Measurements from ENCODE around the gene KCNJ10. TPM values are rescaled to one million over a fixed set of nuclear protein-coding genes. Genes with fewer than 3 reads are reported as not detected.

Gene KCNJ10
- total RNA-seq, 2 experiments from 2014 or later, result 0.11 TPM

DNA sequence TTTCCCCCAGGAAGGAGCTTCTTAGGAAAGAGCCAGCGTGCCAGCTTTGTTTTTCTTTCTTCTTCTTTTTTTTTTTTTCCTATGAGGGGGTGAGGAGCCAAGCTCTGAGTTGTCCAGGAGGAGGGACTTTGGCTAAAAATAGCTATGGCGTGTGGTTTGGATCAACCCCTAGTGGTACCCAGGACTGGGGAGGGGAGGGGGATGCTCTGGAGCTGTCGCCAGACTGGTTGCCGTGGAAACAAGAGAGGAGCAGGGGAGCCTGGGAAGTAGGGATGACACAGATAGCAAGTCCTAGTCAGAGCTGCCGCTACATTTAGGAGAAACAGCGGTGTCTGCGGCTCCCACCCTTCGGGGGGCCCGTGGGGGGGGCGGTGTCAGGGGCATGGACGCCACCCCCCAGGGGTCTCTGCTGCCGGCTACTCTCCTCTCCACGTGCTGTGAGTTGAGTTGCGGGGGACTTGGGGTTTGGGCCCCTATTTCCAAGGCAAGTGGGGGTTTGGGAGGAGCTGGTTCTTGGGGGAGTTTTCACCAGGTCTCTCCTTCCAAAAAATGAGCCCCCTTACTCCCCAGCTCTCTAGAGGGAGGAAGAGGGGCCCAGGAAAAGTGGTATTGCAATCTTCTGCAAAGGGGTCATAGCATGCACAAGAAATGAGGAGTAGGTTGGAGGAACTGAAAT lies 11.4 kb upstream of the KCNJ10 start, which contains the start of gene KCNJ9:
TSS of gene KCNJ9 (plus strand) at position 278 of the 676 bp plus-strand sequence. CDS start 2,493 bp downstream, outside the sequence.
- Mint-ChIP-seq H3K27me3 (peaks cover 38% of the 10 kb centered on the region), H3K36me3 (ENCODE audit: low read depth) (peaks cover 3% of the 10 kb centered on the region), H3K27ac (no peak within 1 kb of the TSS), H3K9me3 (ENCODE audit: low read depth) (no peaks in the 10 kb centered on the region), H3K4me1 (peaks cover 23% of the 10 kb centered on the region), H3K4me3 (no peak within 1 kb of the TSS)
- DNase-seq, result peak; percentile 23
- no peak for ATAC-seq
- POLR2A ChIA-PET, result interaction anchor here (0.6 kb wide), 1 partner anchor 21 kb away, joined by 3 read pairs; no protein-coding TSS in a partner anchor
- intact Hi-C loops (cut with DNase I, micrococcal nuclease), result loop anchor here in 1 of 2 experiments (5.0 kb wide), 2 partner anchors 49 to 144 kb away; partner anchors contain the start of gene PIGM
- CTCF ChIA-PET, result interaction anchor here (0.7 to 26.0 kb wide), 9 partner anchors 16 to 287 kb away, joined by 3 to 636 read pairs (median 5); partner anchors contain the start of genes KCNJ10 and PIGM

DNA sequence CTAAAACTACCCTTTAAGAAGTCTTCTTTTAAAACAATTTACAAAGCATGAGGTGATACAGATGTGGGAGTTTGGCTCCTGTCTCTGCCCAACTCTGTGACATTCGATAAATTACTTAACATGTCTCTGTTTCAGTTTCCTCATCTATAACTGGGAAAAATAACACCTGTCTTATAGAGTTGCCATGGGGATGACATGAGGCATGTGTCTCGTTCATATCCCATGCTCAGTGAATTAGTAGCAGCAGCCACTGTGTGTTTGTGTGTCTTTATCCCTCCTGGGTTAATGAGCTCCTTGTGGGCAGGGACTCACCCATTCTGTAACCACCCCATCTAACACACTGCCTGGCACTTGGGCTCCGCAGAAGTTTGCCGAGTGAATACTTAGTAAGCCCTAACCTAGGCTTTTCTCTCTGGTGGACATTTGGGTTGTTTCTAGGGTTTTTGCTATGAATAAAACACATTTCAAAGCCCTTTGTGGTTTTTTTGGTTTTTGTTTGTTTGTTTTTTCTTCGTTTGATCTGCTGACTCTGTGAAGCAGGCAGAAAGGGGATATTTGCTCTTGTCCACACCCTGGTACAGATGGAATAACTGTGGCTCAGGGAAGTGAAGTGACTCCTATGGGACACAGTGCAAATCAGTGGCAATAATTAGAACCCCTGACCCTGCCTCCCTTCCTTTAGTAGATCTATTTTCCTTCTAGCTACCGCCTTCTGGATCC lies 10.6 kb upstream of the KCNJ10 start:
- Mint-ChIP-seq H3K27ac (no peak overlapping the region), H3K36me3 (ENCODE audit: low read depth) (peaks cover 3% of the 10 kb centered on the region), H3K9me3 (ENCODE audit: low read depth) (no peaks in the 10 kb centered on the region), H3K27me3 (peaks cover 38% of the 10 kb centered on the region), H3K4me1 (peaks cover 23% of the 10 kb centered on the region), H3K4me3 (no peak overlapping the region)
- ChIA-PET POLR2A (interaction anchor here (0.6 to 1.5 kb wide), 2 partner anchors 9 to 20 kb away, joined by 3 read pairs; no protein-coding TSS in a partner anchor), CTCF (interaction anchor here (0.6 to 26.0 kb wide), 10 partner anchors 20 to 288 kb away, joined by 3 to 636 read pairs (median 4); partner anchors contain the start of genes KCNJ10 and PIGM)
- peak; percentile 25 for ATAC-seq
- no peak for DNase-seq
- intact Hi-C loops (cut with DNase I, micrococcal nuclease), result loop anchor here in 1 of 2 experiments (5.0 kb wide), 2 partner anchors 48 to 143 kb away; partner anchors contain the start of gene PIGM

- ATAC-seq (no peak), DNase-seq (no peak)
- peaks cover 22% of the 10 kb centered on the region for H3K4me1 Mint-ChIP-seq
- H3K27ac Mint-ChIP-seq, result no peak overlapping the region
- H3K4me3 Mint-ChIP-seq, result no peak overlapping the region
- H3K36me3 Mint-ChIP-seq (ENCODE audit: low read depth), result peaks cover 2% of the 10 kb centered on the region
- ChIA-PET CTCF (interaction anchor here (0.6 to 38.5 kb wide), 24 partner anchors 1 to 265 kb away, joined by 3 to 636 read pairs (median 4); partner anchors contain the start of genes IGSF8, KCNJ10, KCNJ9 and PIGM), POLR2A (interaction anchor here (0.5 to 1.5 kb wide), 2 partner anchors 8 to 229 kb away, joined by 3 to 4 read pairs; no protein-coding TSS in a partner anchor)
- intact Hi-C loops (cut with DNase I, micrococcal nuclease), result loop anchor here in 1 of 2 experiments (2.0 kb wide), 1 partner anchor 33 kb away; no protein-coding TSS in a partner anchor
- no peaks in the 10 kb centered on the region for H3K9me3 Mint-ChIP-seq (ENCODE audit: low read depth)
- peaks cover 47% of the 10 kb centered on the region for H3K27me3 Mint-ChIP-seq
Observed at GRCh38 chr1:160079448-160079847, 9.5 kb upstream of the KCNJ10 start.

- intact Hi-C loops (cut with DNase I, micrococcal nuclease), result loop anchor here (1.0 to 2.0 kb wide), 4 partner anchors 32 to 142 kb away; no protein-coding TSS in a partner anchor
- CTCF ChIA-PET, result interaction anchor here (0.6 to 38.5 kb wide), 39 partner anchors 0 to 1635 kb away, joined by 3 to 636 read pairs (median 4); partner anchors contain the start of genes IGSF8, KCNJ10, KCNJ9 and PIGM
- Mint-ChIP-seq H3K9me3 (ENCODE audit: low read depth) (no peaks in the 10 kb centered on the region), H3K4me1 (peaks cover 18% of the 10 kb centered on the region), H3K4me3 (no peak overlapping the region), H3K36me3 (ENCODE audit: low read depth) (peaks cover 1% of the 10 kb centered on the region), H3K27me3 (peaks cover 48% of the 10 kb centered on the region), H3K27ac (no peak overlapping the region)
- DNase-seq (peak; percentile 84), ATAC-seq (peak; percentile 93)
- POLR2A ChIA-PET, result interaction anchor here (1.1 kb wide), 1 partner anchor 19 kb away, joined by 5 read pairs; the partner anchor contains the start of gene IGSF8
Observed at GRCh38 chr1:160078512-160079195, 8.7 kb upstream of the KCNJ10 start.

DNA sequence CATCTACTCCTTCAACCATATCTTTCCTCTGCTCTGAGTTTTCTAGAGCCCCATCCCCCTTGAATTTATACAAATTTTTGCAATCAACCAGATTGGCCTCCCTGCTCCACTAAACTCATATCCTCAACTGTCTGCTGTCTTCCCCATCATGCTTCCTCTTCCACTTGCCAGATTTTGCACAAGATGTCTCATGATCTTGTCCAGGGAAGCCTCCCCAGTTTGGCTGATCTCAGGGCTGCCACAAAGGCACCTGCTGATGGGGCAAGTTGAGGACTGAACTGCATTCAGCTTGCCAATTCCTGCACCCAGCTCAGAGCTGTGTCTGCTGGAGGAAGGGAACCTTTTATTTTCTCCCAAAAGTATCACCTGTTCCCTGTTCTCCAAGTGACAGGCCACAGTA lies 7.5 kb upstream of the KCNJ10 start:
- peaks cover 46% of the 10 kb centered on the region for H3K27me3 Mint-ChIP-seq
- H3K4me1 Mint-ChIP-seq, result peaks cover 16% of the 10 kb centered on the region
- ChIA-PET CTCF (interaction anchor here (0.6 to 38.5 kb wide), 16 partner anchors 1 to 936 kb away, joined by 3 to 636 read pairs (median 4); partner anchors contain the start of genes IGSF8, KCNJ10, KCNJ9 and PIGM), POLR2A (no interaction called here)
- ATAC-seq (no peak), DNase-seq (no peak)
- intact Hi-C loops (cut with DNase I, micrococcal nuclease), result no loop called here
- no peak overlapping the region for H3K27ac Mint-ChIP-seq
- H3K4me3 Mint-ChIP-seq, result no peak overlapping the region
- no peaks in the 10 kb centered on the region for H3K9me3 Mint-ChIP-seq (ENCODE audit: low read depth)
- H3K36me3 Mint-ChIP-seq (ENCODE audit: low read depth), result no peaks in the 10 kb centered on the region

DNA sequence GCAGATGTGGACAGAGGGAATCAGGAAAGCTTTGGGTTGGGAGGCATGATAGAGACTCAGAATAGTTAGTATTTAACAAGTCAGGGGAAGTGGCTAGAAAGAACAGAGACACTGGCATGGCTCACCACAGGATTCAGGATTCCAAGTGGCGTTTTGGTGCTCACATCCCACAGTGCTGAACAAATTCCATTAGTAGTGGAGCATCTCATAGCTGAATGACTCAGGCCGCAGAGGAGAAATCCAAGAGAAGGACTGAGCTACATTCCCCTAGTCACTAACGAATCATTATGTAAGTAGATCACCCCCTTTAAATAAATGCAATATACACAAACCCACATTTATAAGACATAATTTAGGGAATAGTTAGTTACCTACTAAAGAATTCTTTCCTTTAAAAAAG lies 6.3 kb upstream of the KCNJ10 start:
- ATAC-seq (no peak), DNase-seq (no peak)
- H3K9me3 Mint-ChIP-seq (ENCODE audit: low read depth), result no peaks in the 10 kb centered on the region
- peaks cover 47% of the 10 kb centered on the region for H3K27me3 Mint-ChIP-seq
- H3K4me1 Mint-ChIP-seq, result peaks cover 25% of the 10 kb centered on the region
- no peak overlapping the region for H3K4me3 Mint-ChIP-seq
- POLR2A ChIA-PET, result no interaction called here
- CTCF ChIA-PET, result interaction anchor here (1.2 to 38.5 kb wide), 3 partner anchors 2 to 176 kb away, joined by 6 to 636 read pairs (median 636); partner anchors contain the start of genes KCNJ10 and KCNJ9
- no peak overlapping the region for H3K27ac Mint-ChIP-seq
- no peaks in the 10 kb centered on the region for H3K36me3 Mint-ChIP-seq (ENCODE audit: low read depth)
- intact Hi-C loops (cut with DNase I, micrococcal nuclease), result no loop called here

DNA sequence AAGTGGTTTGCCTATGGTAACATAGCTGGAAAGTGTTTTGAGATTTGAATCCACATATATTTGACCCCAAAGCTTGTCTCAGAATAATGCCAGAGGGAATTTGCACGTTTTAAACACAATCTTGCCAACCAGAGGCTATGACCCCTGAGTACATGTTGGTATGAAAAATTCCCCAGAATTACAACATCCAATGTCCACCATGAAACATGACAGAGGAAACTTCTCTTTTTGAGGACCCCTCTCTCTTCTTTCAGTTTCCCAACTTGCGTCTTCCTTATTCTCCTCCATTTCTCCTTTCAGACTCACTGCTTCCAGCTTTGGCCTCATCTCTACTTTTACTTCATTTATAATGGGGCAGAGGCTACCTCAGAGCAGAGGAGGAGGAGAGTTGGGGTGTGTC lies 5.9 kb upstream of the KCNJ10 start:
- ChIA-PET POLR2A (no interaction called here), CTCF (interaction anchor here (0.6 to 38.5 kb wide), 4 partner anchors 3 to 177 kb away, joined by 3 to 636 read pairs (median 321); partner anchors contain the start of genes KCNJ10 and KCNJ9)
- H3K36me3 Mint-ChIP-seq (ENCODE audit: low read depth), result no peaks in the 10 kb centered on the region
- DNase-seq, result no peak
- H3K27me3 Mint-ChIP-seq, result peaks cover 44% of the 10 kb centered on the region
- no peak overlapping the region for H3K4me3 Mint-ChIP-seq
- peaks cover 21% of the 10 kb centered on the region for H3K4me1 Mint-ChIP-seq
- intact Hi-C loops (cut with DNase I, micrococcal nuclease), result no loop called here
- no peaks in the 10 kb centered on the region for H3K9me3 Mint-ChIP-seq (ENCODE audit: low read depth)
- no peak overlapping the region for H3K27ac Mint-ChIP-seq
- ATAC-seq, result no peak

DNA sequence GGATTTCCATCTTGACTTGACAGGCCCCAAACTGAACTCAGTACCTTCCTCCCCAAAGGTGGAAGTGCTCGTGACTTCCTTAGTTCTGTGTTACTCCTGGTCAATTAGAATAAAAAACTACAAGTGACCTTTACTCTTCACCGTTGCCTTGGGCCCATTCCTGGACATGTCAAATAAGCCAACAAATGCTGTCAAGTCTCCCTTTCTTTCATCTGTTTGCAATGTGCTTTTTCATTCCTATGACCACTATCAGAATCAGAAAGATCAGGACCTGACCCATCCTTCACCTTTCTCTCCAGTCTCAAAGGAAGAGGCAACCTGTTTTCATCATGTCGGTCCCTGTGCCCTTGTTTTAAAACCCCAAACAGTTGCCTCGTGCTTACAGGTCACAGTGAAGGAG lies 4.9 kb upstream of the KCNJ10 start:
- Mint-ChIP-seq H3K27me3 (peaks cover 43% of the 10 kb centered on the region), H3K36me3 (ENCODE audit: low read depth) (no peaks in the 10 kb centered on the region), H3K9me3 (ENCODE audit: low read depth) (no peaks in the 10 kb centered on the region), H3K4me1 (peaks cover 18% of the 10 kb centered on the region), H3K4me3 (no peak overlapping the region), H3K27ac (no peak overlapping the region)
- ATAC-seq (no peak), DNase-seq (no peak)
- ChIA-PET CTCF (interaction anchor here (26.0 to 38.5 kb wide), 2 partner anchors 4 to 14 kb away, joined by 636 read pairs; partner anchors contain the start of genes KCNJ10 and KCNJ9), POLR2A (no interaction called here)
- intact Hi-C loops (cut with DNase I, micrococcal nuclease), result no loop called here

DNA sequence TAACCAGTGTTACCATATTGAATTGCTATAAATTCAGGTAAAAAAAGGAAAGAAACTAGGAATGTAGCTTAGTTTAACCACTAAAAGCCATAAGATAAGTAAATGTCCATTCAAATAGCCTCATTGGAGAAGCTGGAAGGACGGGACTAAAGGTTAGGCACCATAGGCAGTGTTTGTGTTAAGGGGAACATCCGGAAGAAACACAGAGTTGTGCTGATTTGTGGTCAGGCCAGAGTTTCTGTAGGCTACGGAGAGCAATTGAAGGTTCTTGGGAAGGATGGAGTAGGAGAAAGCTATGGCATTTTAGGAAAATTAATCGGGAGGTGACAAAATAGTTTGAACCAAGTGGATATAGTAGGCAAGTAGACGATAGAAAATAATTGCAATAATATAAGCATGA lies 1.3 kb upstream of the KCNJ10 start:
- ChIA-PET CTCF (interaction anchor here (0.9 to 38.5 kb wide), 6 partner anchors 7 to 181 kb away, joined by 3 to 636 read pairs (median 4); partner anchors contain the start of genes IGSF9, KCNJ10 and KCNJ9), POLR2A (interaction anchor here (1.4 kb wide), 1 partner anchor 9 kb away, joined by 3 read pairs; no protein-coding TSS in a partner anchor)
- intact Hi-C loops (cut with DNase I, micrococcal nuclease), result no loop called here
- Mint-ChIP-seq H3K4me1 (peaks cover 21% of the 10 kb centered on the region), H3K27me3 (peaks cover 38% of the 10 kb centered on the region), H3K4me3 (no peak overlapping the region), H3K36me3 (ENCODE audit: low read depth) (no peaks in the 10 kb centered on the region), H3K27ac (no peak overlapping the region), H3K9me3 (ENCODE audit: low read depth) (no peaks in the 10 kb centered on the region)
- no peak for DNase-seq
- ATAC-seq, result no peak
